Kidney (tissue), 14 donors: ENCODE results near the gene CEP20. TPM values are rescaled to one million over a fixed set of nuclear protein-coding genes. Genes with fewer than 3 reads are reported as not detected.
"Not testable (repeated sequence)": the region's sequence is repeated elsewhere in the genome, so short reads cannot be mapped to it uniquely, and the experiment has no call there.

Source experiments
- DNase-seq, 5 donors: peaks; one replicate each; pipeline ENCODE4 v3.0.0-alpha.2; 2013 to 2020
- FAIRE-seq: peaks from 2 replicates; lab custom pipeline; 2012; peaks lifted over from hg19 to GRCh38; lab: Jason Lieb, UNC
- H3K27ac ChIP-seq, 2 donors: one replicate each; pipeline ENCODE4 v1.7.0; 2013; ENCODE audit warnings: low read depth in 2 of 2, low read length in 2 of 2, inconsistent platforms in 1 of 2
- H3K27me3 ChIP-seq: one replicate; pipeline ENCODE4 v1.7.1; 2013; ENCODE audit warnings: low read length, inconsistent platforms; ENCODE audit not compliant: control insufficient read depth, insufficient read depth
- H3K36me3 ChIP-seq, 3 donors: one replicate each; pipeline versions ENCODE4 v1.7.0 to v1.7.1; 2013; ENCODE audit warnings: low read length in 3 of 3, control low read depth in 1 of 3, inconsistent platforms in 1 of 3; ENCODE audit not compliant: insufficient read depth in 3 of 3, control insufficient read depth in 2 of 3
- H3K4me1 ChIP-seq, 3 donors: one replicate each; pipeline versions ENCODE4 v1.7.0 to v1.7.1; 2013; ENCODE audit warnings: low read length in 3 of 3, inconsistent platforms in 1 of 3, low read depth in 1 of 3; ENCODE audit not compliant: control insufficient read depth in 2 of 3, insufficient read depth in 2 of 3
- H3K4me3 ChIP-seq, 3 donors: one replicate each; pipeline versions ENCODE4 v1.7.0 to v1.8.1; 2013; ENCODE audit warnings: low read length in 3 of 3, control low read depth in 1 of 3, inconsistent platforms in 1 of 3
- H3K9ac ChIP-seq, 3 donors: one replicate each; pipeline versions ENCODE4 v1.7.0 to v1.7.1; 2013; ENCODE audit warnings: low read length in 3 of 3, control low read depth in 1 of 3, inconsistent platforms in 1 of 3
- H3K9me3 ChIP-seq, 3 donors: one replicate each; pipeline versions ENCODE4 v1.7.0 to v1.7.1; 2013; ENCODE audit warnings: low read length in 3 of 3, control low read depth in 1 of 3, inconsistent platforms in 1 of 3; ENCODE audit not compliant: control insufficient read depth in 2 of 3, insufficient read depth in 1 of 3
- intact Hi-C: fragments of 100-400 bp; cut with DNase I; formaldehyde crosslinking; loops from one replicate; pipeline ENCODE4 v1.11.1; 2022
- polyA plus RNA-seq: library from polyadenylated mRNA; stranded (reverse); fragments of 350-450 nt; fragmentation: Illumina TruSeq; extraction: RNeasy Lipid Tissue Mini Kit (QIAGEN cat#74804); gene quantifications from one replicate; pipeline ENCODE4 v1.2.3, GENCODE V29; 2014; ENCODE audit warnings: low read depth, low replicate concordance; ENCODE audit not compliant: insufficient read depth
- total RNA-seq: library from RNA; stranded (reverse); fragmentation: NEBNext Ultra II Directional; extraction: Animal tissue kit (Norgen Biotek cat#: 25700); gene quantifications from one replicate; pipeline ENCODE4 v1.2.1, GENCODE V29; 2021
- TF ChIP-seq, protein P1 (sequence below): IDR thresholded peaks from 3 replicates; pipeline ENCODE4 v1.5.1; 2012; ENCODE audit warnings: mild to moderate bottlenecking, moderate library complexity, borderline replicate concordance; ENCODE audit not compliant: insufficient read depth; ENCODE audit errors: extremely low read depth
- donor health status: control.
- donor health status: control.
- donor health status: control.
- donor health status: control.
- donor health status: control.
- donor health status: DM: yes; HTN: yes; CAD: no.
- donor health status: Normal renal cell carcinoma (clear cell type).

Gene CEP20
- total and polyA plus RNA-seq, 2 donors from 2014 or later: 24.8 to 28.9 TPM

DNA sequence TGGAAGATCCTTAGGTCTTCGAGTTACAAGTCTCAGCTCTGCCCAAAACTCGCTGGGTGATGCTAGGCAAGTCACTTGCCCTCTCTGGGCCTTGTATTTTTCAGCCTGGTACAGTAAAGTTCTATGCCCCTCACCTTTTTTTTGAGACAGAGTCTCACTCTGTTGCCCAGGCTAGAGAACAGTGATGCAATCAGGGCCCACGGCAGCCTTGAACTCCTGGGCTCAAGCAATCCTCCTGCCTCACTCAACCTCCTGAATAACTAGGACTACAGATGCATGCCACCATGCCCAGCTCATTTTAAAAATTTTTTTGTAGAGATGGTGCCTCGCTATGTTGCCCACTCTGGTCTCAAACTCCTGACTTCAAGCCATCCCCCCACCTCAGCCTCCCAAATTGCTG is 35.4 kb downstream of the CEP20 start:
- FAIRE-seq: no peak
- no peaks in the 10 kb centered on the region for H3K36me3 ChIP-seq
- no peak overlapping the region for H3K27ac ChIP-seq
- H3K9me3 ChIP-seq: no peaks in the 10 kb centered on the region
- intact Hi-C loops: no loop called here
- H3K27me3 ChIP-seq: peaks cover 20% of the 10 kb centered on the region
- no peak overlapping the region for H3K4me3 ChIP-seq
- no peak for DNase-seq
- peaks cover 0 to 6% (median 0%) of the 10 kb centered on the region in 3 donors for H3K4me1 ChIP-seq
- TF ChIP-seq, protein P1, sequence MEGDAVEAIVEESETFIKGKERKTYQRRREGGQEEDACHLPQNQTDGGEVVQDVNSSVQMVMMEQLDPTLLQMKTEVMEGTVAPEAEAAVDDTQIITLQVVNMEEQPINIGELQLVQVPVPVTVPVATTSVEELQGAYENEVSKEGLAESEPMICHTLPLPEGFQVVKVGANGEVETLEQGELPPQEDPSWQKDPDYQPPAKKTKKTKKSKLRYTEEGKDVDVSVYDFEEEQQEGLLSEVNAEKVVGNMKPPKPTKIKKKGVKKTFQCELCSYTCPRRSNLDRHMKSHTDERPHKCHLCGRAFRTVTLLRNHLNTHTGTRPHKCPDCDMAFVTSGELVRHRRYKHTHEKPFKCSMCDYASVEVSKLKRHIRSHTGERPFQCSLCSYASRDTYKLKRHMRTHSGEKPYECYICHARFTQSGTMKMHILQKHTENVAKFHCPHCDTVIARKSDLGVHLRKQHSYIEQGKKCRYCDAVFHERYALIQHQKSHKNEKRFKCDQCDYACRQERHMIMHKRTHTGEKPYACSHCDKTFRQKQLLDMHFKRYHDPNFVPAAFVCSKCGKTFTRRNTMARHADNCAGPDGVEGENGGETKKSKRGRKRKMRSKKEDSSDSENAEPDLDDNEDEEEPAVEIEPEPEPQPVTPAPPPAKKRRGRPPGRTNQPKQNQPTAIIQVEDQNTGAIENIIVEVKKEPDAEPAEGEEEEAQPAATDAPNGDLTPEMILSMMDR: no peak
- no peak overlapping the region for H3K9ac ChIP-seq

DNA sequence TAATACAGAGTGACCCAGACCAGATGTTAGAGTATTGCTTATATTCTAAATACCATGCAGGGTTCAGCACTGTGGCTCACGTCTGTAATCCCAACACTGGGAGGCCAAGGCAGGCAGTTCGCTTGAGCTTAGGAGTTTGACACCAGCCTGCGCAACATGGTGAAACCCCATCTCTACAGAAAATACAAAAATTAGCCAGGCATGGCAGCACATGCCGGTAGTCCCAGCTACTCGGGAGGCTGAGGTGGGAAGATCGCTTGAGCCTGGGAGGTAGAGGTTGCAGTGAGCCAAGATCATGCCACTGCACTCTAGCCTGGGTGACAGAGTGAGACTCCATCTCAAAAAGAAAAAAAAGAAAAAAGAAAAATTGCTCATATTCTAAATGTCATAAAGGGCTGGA is 37.8 kb downstream of the CEP20 start:
- H3K9me3 ChIP-seq, H3K9ac ChIP-seq, intact Hi-C loops, H3K4me3 ChIP-seq, FAIRE-seq, H3K4me1 ChIP-seq, H3K27ac ChIP-seq, H3K27me3 ChIP-seq, DNase-seq, H3K36me3 ChIP-seq: not testable (repeated sequence)

DNA sequence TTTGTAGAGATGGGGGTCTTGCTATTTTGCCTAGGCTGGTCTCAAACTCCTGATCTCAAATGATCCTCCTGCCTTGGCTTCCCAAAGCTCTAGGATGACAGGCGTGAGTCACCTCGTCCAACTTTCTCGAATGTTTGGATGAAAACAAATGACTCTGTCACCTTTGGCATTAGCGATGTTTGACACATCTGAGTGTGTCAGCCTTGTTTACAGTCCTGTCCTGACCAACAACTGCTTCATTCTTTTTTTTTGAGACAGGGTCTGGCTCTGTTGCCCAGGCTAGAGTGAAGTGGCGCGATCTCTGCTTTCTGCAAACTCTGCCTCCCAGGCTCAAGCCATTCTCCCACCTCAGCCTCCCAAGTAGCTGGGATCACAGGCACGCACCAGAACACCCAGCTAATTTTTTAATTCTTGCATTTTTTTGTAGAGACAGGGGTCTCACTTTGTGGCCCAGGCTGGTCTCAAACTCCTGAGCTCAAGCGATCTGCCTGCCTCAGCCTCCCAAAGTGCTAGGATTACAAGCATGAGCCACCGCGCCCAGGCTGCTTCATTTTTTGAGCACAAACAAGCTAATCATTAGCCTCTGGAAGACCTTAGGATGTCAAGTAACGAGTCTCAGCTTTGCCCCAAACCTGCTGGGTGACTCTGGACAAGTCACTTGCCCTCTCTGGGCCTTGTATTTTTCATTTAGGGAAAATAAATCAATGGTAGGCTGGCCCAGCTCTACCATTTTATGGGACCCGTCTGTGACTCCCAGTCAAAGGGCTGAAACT is 39.0 kb downstream of the CEP20 start:
- Histone ChIP-seq H3K27ac (no peak overlapping the region), H3K4me1 (no peaks in the 10 kb centered on the region), H3K9ac (no peak overlapping the region), H3K9me3 (no peaks in the 10 kb centered on the region), H3K36me3 (no peaks in the 10 kb centered on the region), H3K27me3 (no peaks in the 10 kb centered on the region), H3K4me3 (no peak overlapping the region)
- intact Hi-C loops: no loop called here
- FAIRE-seq (no peak), DNase-seq (no peak)
- TF ChIP-seq, protein P1: no peak

DNA sequence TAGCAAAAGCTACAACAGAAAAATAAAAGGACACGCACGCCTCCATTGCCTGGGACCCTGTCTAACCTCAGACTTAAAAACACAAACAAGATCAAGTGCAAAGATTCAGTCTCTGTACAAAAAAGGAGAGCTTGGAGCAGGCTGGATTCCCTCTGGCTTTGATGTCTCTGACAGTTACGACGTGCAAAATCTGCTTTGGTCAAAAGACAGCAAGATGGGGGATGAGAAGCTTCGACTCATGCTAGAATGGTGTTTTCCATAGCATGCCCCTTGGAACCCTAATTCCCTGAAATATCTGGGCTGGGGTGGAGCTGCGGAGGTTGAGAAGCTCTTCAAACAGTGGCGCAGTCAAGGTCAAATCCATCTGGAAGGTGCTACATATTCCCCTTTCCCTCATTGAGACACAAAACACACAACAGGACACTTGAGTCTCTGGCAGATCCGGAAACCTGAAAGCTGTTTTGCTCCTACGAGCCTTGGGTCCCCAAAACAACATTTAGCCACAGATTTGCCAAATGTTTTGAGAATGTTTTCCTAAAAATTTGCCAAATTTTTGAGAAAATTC is 40.7 kb downstream of the CEP20 start:
- H3K27me3 ChIP-seq: no peaks in the 10 kb centered on the region
- H3K36me3 ChIP-seq: no peaks in the 10 kb centered on the region
- no peaks in the 10 kb centered on the region for H3K4me1 ChIP-seq
- H3K9me3 ChIP-seq: no peaks in the 10 kb centered on the region
- intact Hi-C loops: no loop called here
- H3K4me3 ChIP-seq: no peak overlapping the region
- FAIRE-seq (no peak), DNase-seq (peak in 3 of 5 donors; percentile 25 to 74 (median 56))
- no peak overlapping the region for H3K9ac ChIP-seq
- TF ChIP-seq, protein P1: no peak
- no peak overlapping the region for H3K27ac ChIP-seq
